Measurements from ENCODE around the gene FRMD4B.

DNA sequence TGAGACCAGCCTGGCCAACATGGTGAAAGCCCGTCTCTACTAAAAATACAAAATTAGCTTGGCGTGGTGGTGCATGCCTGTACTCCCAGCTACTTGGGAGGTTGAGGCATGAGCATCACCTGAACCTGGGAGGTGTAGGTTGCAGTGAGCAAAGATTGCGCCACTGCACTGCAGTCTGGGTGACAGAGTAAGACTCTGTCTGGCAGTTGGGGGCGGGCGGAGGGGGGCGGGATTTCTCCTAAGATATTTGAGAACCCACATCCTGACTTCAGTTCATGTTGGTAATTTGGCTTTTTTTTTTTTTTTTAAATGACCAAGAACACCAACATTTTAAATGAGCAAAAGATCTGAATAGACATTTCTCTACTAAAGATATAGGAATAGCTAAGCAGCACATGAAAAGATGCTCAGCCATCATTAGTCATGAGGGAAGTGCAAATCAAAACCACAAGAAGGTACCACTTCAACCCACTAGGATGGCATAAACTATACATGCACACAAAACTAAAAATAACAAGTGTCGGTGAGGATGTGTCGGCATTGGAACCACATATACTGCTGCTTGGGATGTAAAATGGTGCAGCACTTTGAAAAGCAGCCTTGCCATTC lies 187.9 kb downstream of the FRMD4B start:
- no peak for TF ChIP-seq CTCF (conservative IDR thresholded peaks at IDR 0.05; ENCODE audit: low read length)
- TF ChIP-seq EZH2phosphoT487 (IDR thresholded peaks at IDR 0.05; ENCODE audit: borderline replicate concordance): no peak

Data from Loucy (cell line).